Psoas muscle (tissue), 8 donors: ENCODE measurements around the gene FRAS1. TPM values are rescaled to one million over a fixed set of nuclear protein-coding genes. Genes with fewer than 3 reads are reported as not detected.

ENCODE experiments used
- ATAC-seq, 4 donors: fragments of 200-7000 bp; cut with Tn5 transposase; one replicate each; pipeline ENCODE4 v1.9.1; 2020; ENCODE audit warnings: moderate library complexity in 3 of 4, mild to moderate bottlenecking in 2 of 4
- DNase-seq, 2 donors: peaks; one replicate each; pipeline ENCODE4 v3.0.0-alpha.2; 2020
- H3K27ac ChIP-seq: fragments of 200-600 bp; one replicate; pipeline ENCODE4 v1.8.0; 2022
- H3K27me3 ChIP-seq, 3 donors: fragments of 200-600 bp in 1 of 3; one replicate each; pipeline versions ENCODE4 v1.6.1 to v1.8.0; 2013 to 2022; ENCODE audit warnings: low read length in 2 of 3, mild to moderate bottlenecking in 2 of 3, moderate library complexity in 1 of 3; ENCODE audit not compliant: insufficient read depth in 3 of 3
- H3K36me3 ChIP-seq, 2 donors: fragments of 200-600 bp in 1 of 2; one replicate each; pipeline versions ENCODE4 v1.6.1 to v1.8.0; 2013 to 2022; ENCODE audit warnings: low read depth in 1 of 2, mild to moderate bottlenecking in 1 of 2, moderate library complexity in 1 of 2; ENCODE audit not compliant: insufficient read depth in 1 of 2
- H3K4me1 ChIP-seq: fragments of 200-600 bp; one replicate; pipeline ENCODE4 v1.8.0; 2022
- H3K4me3 ChIP-seq: fragments of 200-600 bp; one replicate; pipeline ENCODE4 v1.8.0; 2022; ENCODE audit warnings: mild to moderate bottlenecking
- H3K9me3 ChIP-seq: fragments of 200-600 bp; one replicate; pipeline ENCODE4 v1.8.0; 2022
- CTCF ChIP-seq: fragments of 200-600 bp; IDR thresholded peaks from one replicate; pipeline ENCODE4 v1.8.0; 2022; ENCODE audit warnings: antibody characterized with exemption
- WGBS, 3 donors: extraction: QIAGEN DNeasy Blood & Tissue Kit; methylation state at CpG; one replicate each; pipeline versions ENCODE4 v1.1.6 to v1.1.7; 2013; 5-methylcytosine and 5-hydroxymethylcytosine counted together
- intact Hi-C, 2 donors: fragments of 100-400 bp; cut with DNase I; formaldehyde crosslinking; loops; one replicate each; pipeline versions ENCODE4 v1.11.0 to v1.14.2; 2022
- polyA plus RNA-seq, 3 donors: library from polyadenylated mRNA; stranded (reverse); fragments of 200-250 nt; gene quantifications; one replicate each; pipeline ENCODE4 v1.2.3, GENCODE V29; 2013
- total RNA-seq, 4 donors: library from RNA; stranded (reverse); fragmentation: NEBNext Ultra II Directional in 2 of 4; extraction: Animal tissue kit (Norgen Biotek cat#: 25700) in 2 of 4; gene quantifications; one replicate each; pipeline versions ENCODE4 v1.2.1 to v1.2.4, GENCODE V29; 2021 to 2023
- donor health status: healthy with polysubstance abuse.
- donor health status: DM: no; HTN: no; CAD: no; lungs with moderate emphysema.
- donor health status: Bipolar disorder and iron deficiency.
- donor health status: healthy.
- donor health status: DM: yes; HTN: yes; CAD: no.
- donor health status: DM: no; HTN: no; CAD: no.
- donor health status: DM: no; HTN: no; CAD: no.
- donor health status: DM: yes; HTN: yes; CAD: no.

FRAS1 gene
- total and polyA plus RNA-seq, 7 donors: 0.08 to 3.0 (median 0.42) TPM

GRCh38 chr4:78426972-78427371 lies 369.8 kb downstream of the FRAS1 start:
- Histone ChIP-seq H3K9me3 (no peaks in the 10 kb centered on the region), H3K27ac (no peak overlapping the region), H3K4me1 (no peaks in the 10 kb centered on the region), H3K27me3 (no peaks in the 10 kb centered on the region), H3K4me3 (no peak overlapping the region), H3K36me3 (peaks cover 0 to 3% of the 10 kb centered on the region in 2 donors)
- 83 to 89% (median 87%) methylated on average over 2 of the region's 2 CpGs for WGBS, 3 donors
- intact Hi-C loops: no loop called here
- no peak for TF ChIP-seq CTCF
- DNase-seq (no peak), ATAC-seq (no peak)

- no peak overlapping the region for H3K4me3 ChIP-seq
- peaks cover 0 to 3% of the 10 kb centered on the region in 2 donors for H3K36me3 ChIP-seq
- no peak overlapping the region for H3K27ac ChIP-seq
- 92 to 96% (median 96%) methylated on average over 6 of the region's 6 CpGs for WGBS, 3 donors
- intact Hi-C loops: no loop called here
- DNase-seq (no peak), ATAC-seq (no peak)
- no peaks in the 10 kb centered on the region for H3K9me3 ChIP-seq
- H3K4me1 ChIP-seq: no peaks in the 10 kb centered on the region
- no peak for TF ChIP-seq CTCF
- H3K27me3 ChIP-seq: no peaks in the 10 kb centered on the region
Observed at GRCh38 chr4:78428996-78429395, 371.9 kb downstream of the FRAS1 start.

- H3K4me1 ChIP-seq: no peaks in the 10 kb centered on the region
- no peak for ATAC-seq
- H3K36me3 ChIP-seq: peaks cover 0 to 3% of the 10 kb centered on the region in 2 donors
- TF ChIP-seq CTCF: no peak
- no peaks in the 10 kb centered on the region for H3K27me3 ChIP-seq
- no peak for DNase-seq
- H3K4me3 ChIP-seq: no peak overlapping the region
- intact Hi-C loops: no loop called here
- no peaks in the 10 kb centered on the region for H3K9me3 ChIP-seq
- H3K27ac ChIP-seq: no peak overlapping the region
Observed at GRCh38 chr4:78432896-78433295, 375.8 kb downstream of the FRAS1 start.

GRCh38 chr4:78437608-78438088 lies 380.5 kb downstream of the FRAS1 start:
- intact Hi-C loops: no loop called here
- Histone ChIP-seq H3K36me3 (peaks cover 0 to 4% of the 10 kb centered on the region in 2 donors), H3K4me1 (no peaks in the 10 kb centered on the region)

More at GRCh38 chr4:78437608-78438088, 380.5 kb downstream of the FRAS1 start:
- H3K27ac ChIP-seq: no peak overlapping the region
- no peak overlapping the region for H3K4me3 ChIP-seq
- no peaks in the 10 kb centered on the region for H3K9me3 ChIP-seq
- ATAC-seq (no peak), DNase-seq (no peak)
- no peak for TF ChIP-seq CTCF
- WGBS, 3 donors: 59 to 66% (median 61%) methylated on average over 2 of the region's 2 CpGs
- no peaks in the 10 kb centered on the region for H3K27me3 ChIP-seq
